Ishikawa (cell line): Measurements from ENCODE around the gene RBM20.

Experiments used
- CEBPB ChIP-seq: IDR thresholded peaks from 2 replicates; pipeline ENCODE4 v1.6.1; 2012
- EGR1 ChIP-seq: IDR thresholded peaks from 2 replicates; pipeline ENCODE4 v1.6.1; 2012
- RAD21 ChIP-seq: IDR thresholded peaks from 2 replicates; pipeline ENCODE4 v1.6.1; 2012; ENCODE audit warnings: low read depth
- TEAD4 ChIP-seq: IDR thresholded peaks from 2 replicates; pipeline ENCODE4 v1.6.1; 2012
- TF ChIP-seq, protein P1 (sequence below): IDR thresholded peaks from 2 replicates; pipeline ENCODE4 v1.6.1; 2012

DNA sequence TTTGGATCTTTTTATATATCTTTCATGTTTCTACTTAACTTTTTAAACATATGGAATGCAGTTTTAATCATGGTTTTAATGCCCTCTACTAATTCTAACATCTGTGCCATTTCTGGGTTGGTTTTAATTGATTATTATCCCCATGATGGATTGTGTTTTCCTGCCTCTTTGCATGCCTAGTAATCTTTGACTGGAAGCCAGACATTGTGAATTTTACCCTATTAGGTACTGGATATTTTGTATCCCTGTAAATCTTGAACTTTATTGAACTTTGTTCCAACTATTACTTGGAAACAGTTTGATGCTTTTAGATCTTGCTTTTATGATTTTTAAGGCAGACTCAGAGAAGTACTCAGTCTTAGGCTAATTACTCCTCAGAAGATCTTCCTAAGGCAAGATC, 16.0 kb upstream of the RBM20 start:
- TF ChIP-seq TEAD4 (no peak), RAD21 (no peak), CEBPB (no peak), EGR1 (no peak)
- TF ChIP-seq, protein P1, sequence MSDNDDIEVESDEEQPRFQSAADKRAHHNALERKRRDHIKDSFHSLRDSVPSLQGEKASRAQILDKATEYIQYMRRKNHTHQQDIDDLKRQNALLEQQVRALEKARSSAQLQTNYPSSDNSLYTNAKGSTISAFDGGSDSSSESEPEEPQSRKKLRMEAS, result no peak
